GM18505 (cell line): ENCODE data around the gene DUSP1.
"Not testable (repeated sequence)": the region's sequence is repeated elsewhere in the genome, so short reads cannot be mapped to it uniquely, and the experiment has no call there.

ENCODE experiments used
- ATAC-seq: cut with Tn5 transposase; IDR thresholded peaks from one replicate; pipeline ENCODE4 v1.9.1; 2021; ENCODE audit not compliant: unreplicated experiment
- POLR2A ChIP-seq: IDR thresholded peaks from 4 replicates; pipeline ENCODE4 v1.6.1; 2011; ENCODE audit warnings: borderline replicate concordance; ENCODE audit not compliant: insufficient read depth, insufficient read length; ENCODE audit errors: extremely low read depth

The DUSP1 gene

DNA sequence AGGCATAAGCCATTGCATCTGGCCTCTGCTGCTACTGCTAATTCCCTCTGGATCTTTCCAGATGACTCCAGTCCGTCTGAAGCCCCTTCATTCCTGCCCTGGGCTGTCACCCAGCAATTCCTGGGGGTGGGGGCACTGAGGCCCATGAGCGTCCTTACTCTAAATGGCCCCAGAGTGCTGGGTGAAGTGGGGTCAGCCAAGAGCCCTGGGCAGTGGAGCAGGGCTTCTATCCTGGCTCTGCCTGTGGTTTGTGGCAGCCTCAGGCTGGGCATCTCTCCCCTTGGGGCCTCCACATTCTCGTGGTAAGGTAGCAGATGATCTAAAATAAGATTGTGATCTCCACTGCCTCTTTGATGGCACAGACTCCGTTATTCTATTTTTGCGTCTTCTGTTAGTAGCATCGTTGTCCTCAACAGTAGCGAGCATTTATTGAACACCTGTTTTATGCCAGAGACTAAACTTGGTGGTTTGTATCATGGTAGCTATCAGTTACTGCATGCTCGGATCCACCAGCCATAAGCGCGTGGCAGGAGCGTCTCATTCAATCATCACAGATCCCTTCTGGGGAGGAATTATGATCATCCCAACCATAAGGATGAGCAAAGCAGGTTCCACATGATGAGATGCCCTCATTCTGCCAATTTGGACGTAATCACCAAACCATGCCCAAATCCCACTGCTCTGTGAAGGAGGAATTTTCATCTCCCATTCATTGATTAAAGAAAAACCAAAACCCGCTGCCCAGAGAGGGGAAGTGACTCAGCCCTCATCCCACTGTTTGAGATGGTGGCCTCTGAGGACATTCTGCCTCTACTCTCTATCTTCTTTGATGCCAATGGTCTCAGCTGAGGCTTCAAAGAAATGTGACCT lies 21.9 kb upstream of the DUSP1 start:
- no peak for TF ChIP-seq POLR2A
- ATAC-seq, result no peak

DNA sequence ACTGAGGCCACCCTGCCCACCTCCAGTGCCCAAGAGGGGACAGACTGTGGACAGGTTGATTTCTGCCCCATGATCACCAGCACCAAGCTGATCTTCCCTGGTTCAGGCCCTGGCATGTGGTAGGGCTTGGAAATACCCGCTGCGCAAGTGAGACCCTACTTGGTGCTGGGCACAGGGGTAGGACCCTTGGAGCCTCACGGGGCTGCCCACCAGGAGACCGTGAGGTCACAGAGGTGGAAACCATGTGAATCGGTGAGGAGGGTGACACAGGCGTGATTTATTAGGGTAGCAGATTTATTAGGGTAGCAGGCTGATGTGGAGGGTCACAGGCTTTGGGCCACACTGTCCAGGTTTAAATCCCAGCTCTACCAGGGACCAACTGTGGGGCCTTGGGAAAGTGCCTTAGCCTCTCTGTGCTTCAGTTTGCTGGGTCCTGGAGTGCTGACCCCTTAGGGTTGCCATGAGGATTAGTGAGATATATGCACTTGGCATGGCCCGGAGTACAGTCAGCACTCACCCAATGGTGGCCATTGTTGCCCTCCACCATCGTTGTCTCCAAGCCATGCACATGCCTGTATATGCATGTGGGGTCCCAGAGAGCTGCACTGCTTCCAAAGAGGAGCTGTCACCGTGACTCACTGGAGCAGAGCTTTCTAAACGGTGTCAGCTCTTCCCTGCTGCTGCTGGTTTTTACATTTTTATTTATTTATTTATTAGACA lies 20.9 kb upstream of the DUSP1 start:
- TF ChIP-seq POLR2A, result no peak
- no peak for ATAC-seq

DNA sequence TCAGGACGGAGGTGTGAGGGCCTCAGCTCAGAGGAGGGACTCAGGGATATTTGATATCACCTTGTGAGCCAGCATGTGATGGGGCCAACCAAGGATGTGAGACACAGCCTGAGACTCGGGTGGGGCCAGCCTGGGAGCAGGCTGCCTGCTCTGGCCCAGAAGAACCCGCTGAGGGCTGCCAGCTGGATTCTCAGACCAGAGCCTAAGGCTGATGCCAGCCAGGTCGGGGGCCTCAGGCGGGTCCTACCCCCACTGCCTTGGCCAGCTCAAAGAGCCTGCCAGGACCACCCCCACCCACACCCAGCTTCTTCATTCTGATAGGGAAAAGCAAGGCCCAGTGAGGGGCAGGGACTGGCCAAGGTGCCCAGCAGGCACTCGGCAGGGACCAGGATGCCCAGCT lies 20.3 kb upstream of the DUSP1 start:
- ATAC-seq, result no peak
- TF ChIP-seq POLR2A, result no peak

DNA sequence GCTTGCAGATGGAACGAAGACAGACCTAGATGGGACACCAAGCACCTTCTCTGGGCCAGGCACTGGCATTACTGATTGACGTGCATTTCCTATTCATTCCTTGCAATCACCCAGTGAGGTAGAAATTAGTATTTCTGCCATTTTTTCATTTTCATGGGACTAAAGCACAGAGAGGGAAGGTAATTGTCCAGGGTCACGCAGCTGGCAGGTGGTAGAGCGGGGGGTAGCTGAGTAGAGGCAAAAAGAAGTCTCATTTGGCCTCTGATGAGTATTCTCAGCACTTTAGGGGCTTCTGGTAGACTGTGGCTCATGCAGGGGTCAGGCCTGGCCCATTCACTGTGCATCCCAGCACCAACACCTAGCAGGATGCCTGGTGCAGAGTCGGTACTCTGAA lies 19.5 kb upstream of the DUSP1 start:
- TF ChIP-seq POLR2A, result no peak
- no peak for ATAC-seq

DNA sequence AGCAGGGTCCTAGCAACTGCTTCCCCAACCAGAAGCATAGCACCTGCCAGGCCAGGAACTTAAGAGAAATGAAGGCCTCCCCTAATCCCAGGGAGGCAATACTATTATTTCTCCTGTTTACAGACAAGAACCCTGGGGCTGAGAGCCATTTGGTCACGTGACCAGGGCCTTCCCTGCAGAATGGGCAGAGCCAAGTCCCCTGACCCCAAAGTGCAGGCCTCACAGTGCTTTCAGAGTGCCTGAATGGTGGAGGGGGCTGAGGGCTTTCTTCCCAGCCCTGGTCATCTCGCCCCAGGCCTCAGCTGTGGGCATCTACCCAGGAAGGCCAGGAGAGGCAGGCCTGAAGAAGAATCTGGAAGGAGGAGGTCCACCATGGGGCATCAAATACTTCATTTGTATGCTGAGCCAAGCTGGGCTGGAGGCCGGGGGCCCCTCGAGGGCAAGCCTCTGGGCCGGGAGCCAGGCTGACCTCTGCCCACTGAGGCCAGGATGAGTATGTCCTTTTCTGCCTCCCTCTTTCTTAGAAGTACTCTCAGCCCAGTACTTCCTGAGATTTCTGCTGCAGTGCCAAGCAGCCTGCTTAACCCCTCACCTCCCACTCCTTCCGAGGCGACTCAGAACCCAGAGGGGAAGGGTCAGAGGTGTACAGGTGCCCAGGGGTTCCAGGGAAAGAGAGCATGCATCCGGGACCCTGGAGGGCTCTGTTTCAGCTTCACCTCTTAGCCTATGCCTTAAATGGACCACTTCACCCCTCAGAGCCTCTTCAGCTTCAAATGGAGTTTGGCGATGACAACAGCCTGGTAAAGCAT lies 18.9 kb upstream of the DUSP1 start:
- TF ChIP-seq POLR2A, result no peak

DNA sequence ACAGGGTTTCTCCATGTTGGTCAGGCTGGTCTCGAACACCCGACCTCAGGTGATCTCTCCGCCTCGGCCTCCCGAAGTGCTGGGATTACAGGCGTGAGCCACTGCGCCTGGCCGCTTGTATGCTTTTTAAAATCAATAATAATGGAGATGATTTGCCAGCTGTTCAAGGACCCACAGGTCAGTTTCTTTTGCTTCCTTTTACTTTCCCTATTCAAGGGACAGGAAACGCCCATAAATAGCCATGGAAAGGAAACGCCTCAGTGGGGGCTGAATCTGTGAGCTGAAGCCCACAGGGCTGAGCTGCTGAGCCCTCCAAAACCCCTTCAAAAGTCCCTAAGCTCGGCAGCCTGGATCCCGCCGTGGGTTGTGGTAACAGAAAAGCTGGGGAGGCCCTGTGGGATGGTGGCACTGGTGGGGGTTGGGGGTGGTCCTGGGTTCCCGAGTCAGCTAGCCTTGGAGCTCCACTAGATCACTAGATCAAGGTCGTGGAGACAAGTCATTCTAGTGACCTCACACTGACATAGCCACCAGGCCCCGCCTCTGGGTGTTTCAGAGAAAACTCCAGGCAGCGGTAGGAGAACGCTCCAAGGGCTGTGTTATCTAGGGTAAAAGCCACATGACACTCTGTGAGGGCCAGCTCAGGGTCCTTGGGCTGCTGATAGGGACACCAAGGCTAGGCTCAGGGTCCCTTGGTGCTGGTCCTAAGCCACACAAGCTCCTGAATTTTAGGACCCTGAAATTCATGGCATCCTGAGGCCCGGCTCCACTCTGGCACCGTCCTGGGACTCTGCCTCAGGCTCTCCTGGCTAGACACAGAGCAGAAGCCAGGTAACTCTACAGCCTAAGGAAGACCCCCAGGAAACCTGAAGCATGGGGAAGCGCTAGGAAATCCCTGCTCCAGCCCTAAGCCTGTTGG lies 18.0 kb upstream of the DUSP1 start:
- TF ChIP-seq POLR2A, result no peak
- no peak for ATAC-seq

More for the DNA sequence above, 18.9 kb upstream of the DUSP1 start:
- no peak for ATAC-seq

DNA sequence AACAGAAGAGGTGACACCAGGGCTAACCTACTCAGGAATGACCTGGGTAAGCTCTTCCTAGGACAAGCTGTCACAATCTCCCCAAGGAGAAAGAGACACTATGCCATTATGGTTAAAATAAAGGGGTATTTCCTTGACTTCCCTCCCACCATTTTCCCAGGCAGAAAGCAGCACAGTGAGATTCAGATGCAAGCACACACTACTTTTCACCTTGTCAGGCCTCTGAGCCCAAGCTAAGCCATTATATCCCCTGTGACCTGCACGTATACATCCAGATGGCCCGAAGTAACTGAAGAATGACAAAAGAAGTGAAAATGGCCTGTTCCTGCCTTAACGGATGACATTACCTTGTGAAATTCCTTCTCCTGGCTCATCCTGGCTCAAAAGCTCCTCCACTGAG lies 16.5 kb upstream of the DUSP1 start:
- ATAC-seq, result not testable (repeated sequence)

DNA sequence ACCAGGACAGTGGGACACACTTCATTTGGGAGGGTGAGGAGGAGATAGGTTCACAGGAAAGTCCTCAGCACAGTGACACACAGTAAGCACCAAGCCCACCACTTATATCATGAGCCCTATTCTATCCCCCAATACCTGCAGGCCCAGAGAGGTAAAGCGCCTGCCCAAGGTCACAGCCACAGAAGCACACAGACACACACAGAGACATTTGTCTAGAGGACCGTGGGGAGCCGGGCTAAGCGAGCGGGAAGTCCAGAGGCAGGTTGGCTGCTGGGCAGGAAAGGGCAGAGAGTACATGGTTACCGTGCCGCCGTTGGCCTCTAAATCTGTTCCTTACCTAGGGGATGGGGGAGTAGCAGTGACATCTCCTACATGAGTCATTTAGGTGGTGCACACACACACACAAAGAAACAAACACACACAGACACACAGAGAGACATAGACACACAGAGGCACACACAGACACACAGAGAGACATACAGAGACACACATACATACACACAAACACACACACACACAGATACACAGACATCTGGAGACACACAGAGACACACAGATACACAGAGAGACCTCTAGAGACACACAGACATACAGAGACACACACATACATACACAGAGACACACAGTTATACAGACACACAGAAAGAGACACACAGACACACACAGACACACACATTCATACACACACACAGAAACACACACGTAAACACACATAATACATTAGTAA lies 15.9 kb upstream of the DUSP1 start:
- no peak for TF ChIP-seq POLR2A
- no peak for ATAC-seq

DNA sequence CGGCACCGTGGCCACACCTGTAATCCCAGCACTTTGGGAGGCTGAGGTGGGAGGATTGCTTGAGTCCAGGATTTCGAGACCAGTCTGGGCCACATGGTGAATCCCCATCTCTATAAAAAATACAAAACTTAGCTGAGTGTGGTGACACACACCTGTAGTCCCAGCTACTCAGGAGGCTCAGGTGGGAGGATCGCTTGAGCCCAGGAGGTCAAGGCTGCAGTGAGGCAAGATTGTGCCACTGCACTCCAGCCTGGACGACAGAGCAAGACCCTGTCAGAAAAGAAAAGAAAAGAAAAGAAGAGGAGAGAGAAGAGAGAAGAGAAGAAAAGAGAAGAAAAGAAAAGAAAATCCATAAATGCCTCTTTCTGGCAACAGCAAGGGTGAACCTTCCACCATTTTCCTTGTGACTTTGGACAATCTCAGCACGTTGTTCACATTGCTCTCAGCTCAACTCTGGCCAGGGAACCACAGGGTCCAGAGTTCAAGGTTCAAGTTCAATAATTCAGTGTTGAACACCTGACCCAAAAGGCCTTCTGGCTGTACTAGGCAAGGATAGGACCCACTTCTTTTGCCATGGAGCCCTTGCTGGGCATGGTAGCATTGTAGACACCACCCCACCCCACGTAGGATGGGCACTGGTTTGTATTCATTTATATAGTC lies 14.6 kb upstream of the DUSP1 start:
- ATAC-seq, result no peak
- no peak for TF ChIP-seq POLR2A

DNA sequence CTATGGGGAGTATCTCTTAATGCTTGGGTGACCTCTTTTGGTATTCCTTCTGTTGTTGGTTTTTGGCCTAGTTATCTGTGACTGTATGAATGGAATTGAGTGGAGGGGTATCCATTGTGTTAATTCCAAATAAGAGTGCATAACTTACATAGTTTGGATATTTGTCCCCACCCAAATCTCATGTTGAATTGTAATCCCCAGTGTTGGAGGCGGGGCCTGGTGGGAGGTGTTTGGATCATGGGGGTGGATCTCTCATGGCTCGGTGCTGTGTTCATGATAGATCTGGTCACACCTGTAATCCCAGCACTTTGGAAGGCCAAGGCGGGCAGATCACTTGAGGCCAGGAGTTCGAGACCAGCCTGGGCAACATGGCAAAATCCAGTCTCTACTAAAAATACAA lies 13.2 kb upstream of the DUSP1 start:
- not testable (repeated sequence) for ATAC-seq

DNA sequence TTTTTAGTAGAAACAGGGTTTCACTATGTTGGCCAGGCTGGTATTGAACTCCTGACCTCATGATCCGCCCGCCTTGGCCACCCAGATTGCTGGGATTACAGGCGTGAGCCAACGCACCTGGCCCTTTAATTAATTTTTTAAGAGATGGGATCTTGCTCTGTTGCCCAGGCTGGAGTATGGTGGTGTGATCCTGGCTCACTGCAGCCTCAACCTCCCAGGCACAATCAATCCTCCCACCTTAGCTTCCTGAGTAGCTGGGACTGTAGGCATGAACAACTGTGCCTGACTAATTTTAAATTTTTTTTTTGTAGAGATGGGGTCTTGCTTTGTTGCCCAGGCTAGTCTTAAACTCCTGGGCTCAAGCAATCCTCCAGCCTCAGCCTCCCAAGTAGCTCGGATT lies 12.3 kb upstream of the DUSP1 start:
- not testable (repeated sequence) for ATAC-seq
